IPS-15b (cell line): ENCODE results near the gene TRPM2.

Source experiments
- H3K27me3 ChIP-seq: one replicate; pipeline ENCODE4 v1.6.1; 2013; ENCODE audit warnings: low read length; ENCODE audit not compliant: control insufficient read depth, insufficient read depth
- H3K36me3 ChIP-seq: one replicate; pipeline ENCODE4 v1.6.1; 2013; ENCODE audit warnings: low read length; ENCODE audit not compliant: control insufficient read depth, insufficient read depth
- H3K4me1 ChIP-seq: one replicate; pipeline ENCODE4 v1.6.1; 2013; ENCODE audit warnings: mild to moderate bottlenecking, low read length; ENCODE audit not compliant: control insufficient read depth, insufficient read depth
- H3K4me3 ChIP-seq: one replicate; pipeline ENCODE4 v1.5.1; 2013; ENCODE audit warnings: low read depth, low read length
- H3K9ac ChIP-seq: one replicate; pipeline ENCODE4 v1.6.1; 2013; ENCODE audit warnings: low read depth, mild to moderate bottlenecking, low read length
- H3K9me3 ChIP-seq: one replicate; pipeline ENCODE4 v1.6.1; 2013; ENCODE audit warnings: mild to moderate bottlenecking, low read length; ENCODE audit not compliant: control insufficient read depth, insufficient read depth

The TRPM2 gene

DNA sequence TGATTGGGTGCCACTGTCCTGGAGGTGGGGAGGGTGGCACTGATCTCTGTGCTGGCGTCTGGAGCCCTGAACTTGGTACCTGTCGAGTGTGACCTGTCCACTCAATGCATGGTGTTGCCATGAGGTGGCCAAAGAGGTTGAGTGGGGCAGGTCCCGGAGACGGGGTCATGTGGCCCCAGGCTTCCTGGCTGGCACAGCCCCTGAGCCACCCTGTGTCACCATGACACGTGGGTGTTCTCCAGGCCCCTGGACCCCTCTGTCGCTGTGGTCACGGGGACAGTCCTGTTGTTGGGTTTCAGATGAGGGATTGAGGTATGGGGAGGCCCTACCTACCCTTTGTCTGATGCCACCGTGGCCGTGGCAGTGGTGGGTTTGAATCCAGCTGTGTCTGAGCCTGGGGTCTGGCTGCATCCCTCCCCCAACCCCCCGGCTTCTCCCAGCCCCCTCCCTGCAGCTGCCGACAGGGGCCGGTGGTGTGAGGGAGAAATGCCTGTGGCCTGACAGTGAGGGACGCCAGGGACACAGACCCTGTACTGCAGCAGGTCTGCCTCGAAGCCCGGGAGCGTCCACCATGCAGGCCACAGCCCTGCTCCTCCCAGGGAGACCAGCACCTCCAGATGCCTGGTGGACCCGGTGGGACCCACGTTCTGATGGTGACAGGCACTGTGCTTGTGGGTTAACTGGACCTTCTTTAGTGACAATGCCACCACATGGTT is 12.0 kb downstream of the TRPM2 start:
- no peaks in the 10 kb centered on the region for H3K9me3 ChIP-seq
- no peak overlapping the region for H3K9ac ChIP-seq
- no peaks in the 10 kb centered on the region for H3K36me3 ChIP-seq
- H3K4me3 ChIP-seq, result no peak overlapping the region
- H3K4me1 ChIP-seq, result no peaks in the 10 kb centered on the region
- peaks cover 9% of the 10 kb centered on the region for H3K27me3 ChIP-seq

DNA sequence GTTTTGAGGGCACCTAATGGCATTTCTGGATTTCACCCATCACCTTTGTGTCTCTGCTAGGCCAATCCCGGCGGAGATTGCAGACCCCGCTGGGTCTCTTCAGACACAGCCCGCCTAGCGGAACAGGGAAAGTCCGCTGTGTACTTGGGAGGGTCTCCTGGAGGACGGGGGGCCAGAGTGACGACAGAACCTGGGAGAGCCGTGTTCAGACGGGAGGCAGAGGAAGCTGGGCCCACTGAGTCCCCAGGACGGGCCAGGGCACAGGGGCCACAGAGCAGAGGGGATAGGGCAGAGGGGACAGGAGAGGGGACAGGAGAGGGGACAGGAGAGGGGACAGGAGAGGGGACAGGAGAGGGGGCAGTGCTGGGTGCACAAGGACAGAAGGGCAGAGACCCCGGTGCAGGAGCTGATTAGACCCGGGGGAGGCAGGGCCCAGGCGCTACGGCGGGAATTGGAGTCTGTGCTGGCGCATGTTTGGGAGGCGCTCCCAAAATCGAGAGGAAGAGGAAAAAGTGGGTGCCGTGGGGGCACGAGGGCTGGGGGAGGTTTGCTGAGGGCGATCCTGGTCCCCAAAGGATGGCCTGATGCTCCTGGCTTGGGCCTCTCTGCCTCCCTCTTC is 12.7 kb downstream of the TRPM2 start:
- H3K9ac ChIP-seq, result no peak overlapping the region
- peaks cover 11% of the 10 kb centered on the region for H3K27me3 ChIP-seq
- no peaks in the 10 kb centered on the region for H3K36me3 ChIP-seq
- no peaks in the 10 kb centered on the region for H3K4me1 ChIP-seq
- H3K9me3 ChIP-seq, result no peaks in the 10 kb centered on the region
- H3K4me3 ChIP-seq, result no peak overlapping the region

DNA sequence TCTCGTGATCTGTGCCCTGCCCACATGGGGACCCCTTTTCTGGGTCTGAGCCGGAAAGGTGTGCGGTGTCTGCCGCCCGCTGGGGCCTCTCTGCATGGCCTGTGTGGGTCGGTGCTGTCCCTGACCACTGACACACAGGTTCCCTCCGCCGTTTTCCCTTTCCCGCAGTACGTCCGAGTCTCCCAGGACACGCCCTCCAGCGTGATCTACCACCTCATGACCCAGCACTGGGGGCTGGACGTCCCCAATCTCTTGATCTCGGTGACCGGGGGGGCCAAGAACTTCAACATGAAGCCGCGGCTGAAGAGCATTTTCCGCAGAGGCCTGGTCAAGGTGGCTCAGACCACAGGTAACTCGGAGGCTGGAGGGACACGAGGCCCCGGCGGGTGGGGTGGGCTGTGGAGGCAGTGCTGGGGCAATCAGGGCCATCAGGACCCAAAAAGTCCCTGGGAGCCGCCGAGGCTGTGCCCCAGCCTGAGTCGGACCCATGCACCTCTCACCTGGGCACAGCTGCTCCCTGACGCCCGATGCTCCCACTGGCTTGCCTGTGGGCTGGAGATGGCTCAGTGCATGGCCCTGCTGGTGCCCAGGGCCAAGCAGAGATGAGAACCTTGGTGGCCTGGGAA is 13.3 kb downstream of the TRPM2 start:
- Histone ChIP-seq H3K27me3 (peaks cover 11% of the 10 kb centered on the region), H3K9me3 (no peaks in the 10 kb centered on the region), H3K4me1 (no peaks in the 10 kb centered on the region), H3K36me3 (no peaks in the 10 kb centered on the region), H3K4me3 (no peak overlapping the region), H3K9ac (no peak overlapping the region)

DNA sequence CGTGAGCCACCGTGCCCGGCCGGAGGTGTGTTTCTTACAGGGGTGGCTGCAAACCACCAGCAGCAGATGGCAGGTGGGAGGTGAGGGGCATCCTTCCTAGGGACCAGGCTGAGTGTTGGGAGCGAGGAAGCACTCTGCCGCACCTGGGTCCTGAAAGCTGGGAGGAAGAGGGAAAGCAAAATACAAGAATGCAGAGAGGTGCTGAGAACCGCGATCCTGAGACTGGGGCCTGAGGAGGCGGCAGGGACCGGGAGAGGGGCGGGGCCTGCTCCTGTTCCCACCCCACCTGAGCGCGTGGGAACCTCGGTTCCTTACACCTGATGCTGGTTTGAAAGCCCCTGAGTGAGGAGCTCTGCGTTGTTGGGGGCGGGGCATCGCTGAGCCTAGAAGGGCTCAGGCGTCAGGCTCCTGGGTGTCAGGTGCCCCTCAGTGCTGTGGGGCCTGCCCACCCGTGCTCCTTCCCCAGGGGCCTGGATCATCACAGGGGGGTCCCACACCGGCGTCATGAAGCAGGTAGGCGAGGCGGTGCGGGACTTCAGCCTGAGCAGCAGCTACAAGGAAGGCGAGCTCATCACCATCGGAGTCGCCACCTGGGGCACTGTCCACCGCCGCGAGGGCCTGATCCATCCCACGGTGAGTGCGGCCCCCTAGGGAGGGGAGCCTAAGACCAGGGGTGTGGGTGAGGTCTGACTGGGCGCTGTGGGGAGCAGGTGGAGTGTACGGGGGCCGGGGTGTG is 15.5 kb downstream of the TRPM2 start:
- Histone ChIP-seq H3K4me3 (peak overlapping the region; percentile 37), H3K9ac (no peak overlapping the region), H3K9me3 (no peaks in the 10 kb centered on the region), H3K36me3 (no peaks in the 10 kb centered on the region), H3K4me1 (no peaks in the 10 kb centered on the region), H3K27me3 (peaks cover 11% of the 10 kb centered on the region)

DNA sequence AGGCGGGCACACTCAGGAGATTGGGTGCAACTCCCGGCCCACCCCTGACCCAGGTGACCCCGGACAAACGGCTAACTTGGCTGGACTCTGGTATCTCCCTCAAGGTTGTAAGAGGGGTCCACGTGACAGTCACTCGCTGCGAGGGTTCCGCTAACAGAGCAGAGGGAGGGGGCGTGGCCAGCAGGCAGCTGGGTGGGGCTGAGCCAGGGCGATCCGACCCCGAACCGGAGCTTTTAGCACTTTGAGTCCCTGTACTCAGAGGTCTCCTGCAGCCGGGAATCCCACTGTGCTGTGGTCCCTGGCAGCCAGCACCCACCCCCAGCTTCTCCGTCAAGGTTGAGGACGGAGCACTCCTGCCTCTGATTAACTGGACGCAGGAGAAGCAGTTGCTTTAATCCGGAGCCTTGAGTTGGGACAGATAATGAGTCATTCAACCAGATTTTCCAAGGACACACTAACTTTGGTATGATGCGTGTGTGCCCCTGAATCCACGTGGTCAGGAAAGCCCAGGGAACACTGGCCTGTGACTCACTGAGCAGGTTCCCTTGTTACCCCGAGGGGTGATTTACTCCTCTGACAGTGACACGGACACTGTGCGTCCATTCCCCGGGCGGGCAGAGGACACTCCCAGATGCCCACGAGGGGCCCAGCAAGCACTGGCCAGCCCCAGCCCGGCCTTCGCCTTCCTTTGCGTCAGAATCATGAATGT is 16.8 kb downstream of the TRPM2 start:
- H3K9me3 ChIP-seq, result no peaks in the 10 kb centered on the region
- H3K9ac ChIP-seq, result no peak overlapping the region
- no peaks in the 10 kb centered on the region for H3K4me1 ChIP-seq
- peaks cover 11% of the 10 kb centered on the region for H3K27me3 ChIP-seq
- H3K4me3 ChIP-seq, result peak overlapping the region; percentile 35
- no peaks in the 10 kb centered on the region for H3K36me3 ChIP-seq

DNA sequence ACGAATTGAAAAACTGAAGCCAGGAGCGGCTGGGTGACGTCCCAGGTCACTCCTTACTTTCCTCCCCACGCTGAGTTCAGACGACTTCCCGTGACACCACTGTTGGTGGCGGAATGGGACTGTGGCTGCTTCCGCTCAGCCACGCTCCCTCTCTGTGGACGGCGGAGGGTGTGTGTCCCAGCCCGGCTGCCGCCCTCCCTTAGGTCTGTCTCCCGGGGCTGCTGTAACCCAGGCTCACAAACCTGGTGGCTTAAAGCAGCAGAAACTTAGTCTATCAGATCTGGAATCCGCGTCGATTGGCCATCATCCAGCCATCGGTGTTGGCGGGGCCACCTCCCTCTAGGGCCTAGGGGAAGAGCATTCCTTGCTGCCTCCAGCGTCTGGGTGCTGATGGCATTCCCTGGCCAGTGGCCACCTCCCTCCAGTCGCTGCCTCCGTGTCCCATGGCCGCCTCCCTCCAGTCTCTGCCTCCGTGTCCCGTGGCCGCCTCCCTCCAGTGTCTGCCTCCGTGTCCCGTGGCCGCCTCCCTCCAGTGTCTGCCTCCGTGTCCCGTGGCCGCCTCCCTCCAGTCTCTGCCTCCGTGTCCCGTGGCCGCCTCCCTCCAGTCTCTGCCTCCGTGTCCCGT is 17.5 kb downstream of the TRPM2 start:
- Histone ChIP-seq H3K9ac (no peak overlapping the region), H3K4me1 (no peaks in the 10 kb centered on the region), H3K4me3 (no peak overlapping the region), H3K27me3 (peaks cover 11% of the 10 kb centered on the region), H3K9me3 (no peaks in the 10 kb centered on the region), H3K36me3 (no peaks in the 10 kb centered on the region)

DNA sequence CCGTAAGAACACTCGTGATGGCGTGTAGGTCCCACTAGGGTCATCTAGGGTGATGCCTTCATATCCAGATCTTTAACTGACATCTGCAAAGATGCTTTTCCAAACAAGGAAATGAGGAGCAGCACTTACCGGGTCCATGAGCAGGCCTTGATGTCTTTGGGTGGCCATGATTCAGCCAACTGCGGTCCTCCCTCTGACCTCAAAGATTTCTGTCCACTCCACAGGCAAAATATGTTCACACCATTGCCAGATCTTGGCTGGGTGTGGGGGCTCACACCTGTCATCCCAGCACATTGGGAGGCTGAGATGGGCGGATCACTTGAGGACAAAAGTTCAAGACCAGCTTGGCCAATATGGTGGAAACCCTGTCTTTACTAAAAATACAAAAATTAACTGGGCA is 18.2 kb downstream of the TRPM2 start:
- Histone ChIP-seq H3K27me3 (peaks cover 11% of the 10 kb centered on the region), H3K4me1 (no peaks in the 10 kb centered on the region), H3K4me3 (no peak overlapping the region), H3K36me3 (no peaks in the 10 kb centered on the region), H3K9ac (no peak overlapping the region), H3K9me3 (no peaks in the 10 kb centered on the region)

DNA sequence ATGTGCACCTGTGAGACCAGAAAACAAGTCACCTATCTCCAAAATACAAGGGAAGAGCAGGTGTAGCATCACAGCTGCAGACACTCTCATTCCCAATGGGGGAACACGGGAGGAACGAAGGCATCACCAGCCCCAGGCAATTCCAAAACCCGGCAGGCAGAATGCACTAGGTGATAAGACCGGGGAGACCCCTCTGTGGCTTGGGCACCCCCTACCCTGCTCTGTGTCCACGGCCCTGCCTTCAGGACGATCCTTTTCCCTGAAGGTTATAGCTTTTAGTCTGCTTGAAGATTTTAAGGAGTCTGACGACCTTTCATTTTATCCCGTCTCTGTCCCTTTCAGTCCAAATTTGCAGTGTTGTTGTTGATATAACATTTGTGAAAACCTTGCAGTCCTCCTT is 19.2 kb downstream of the TRPM2 start:
- Histone ChIP-seq H3K36me3 (no peaks in the 10 kb centered on the region), H3K4me3 (no peak overlapping the region), H3K27me3 (peaks cover 11% of the 10 kb centered on the region), H3K4me1 (no peaks in the 10 kb centered on the region), H3K9me3 (no peaks in the 10 kb centered on the region), H3K9ac (no peak overlapping the region)

DNA sequence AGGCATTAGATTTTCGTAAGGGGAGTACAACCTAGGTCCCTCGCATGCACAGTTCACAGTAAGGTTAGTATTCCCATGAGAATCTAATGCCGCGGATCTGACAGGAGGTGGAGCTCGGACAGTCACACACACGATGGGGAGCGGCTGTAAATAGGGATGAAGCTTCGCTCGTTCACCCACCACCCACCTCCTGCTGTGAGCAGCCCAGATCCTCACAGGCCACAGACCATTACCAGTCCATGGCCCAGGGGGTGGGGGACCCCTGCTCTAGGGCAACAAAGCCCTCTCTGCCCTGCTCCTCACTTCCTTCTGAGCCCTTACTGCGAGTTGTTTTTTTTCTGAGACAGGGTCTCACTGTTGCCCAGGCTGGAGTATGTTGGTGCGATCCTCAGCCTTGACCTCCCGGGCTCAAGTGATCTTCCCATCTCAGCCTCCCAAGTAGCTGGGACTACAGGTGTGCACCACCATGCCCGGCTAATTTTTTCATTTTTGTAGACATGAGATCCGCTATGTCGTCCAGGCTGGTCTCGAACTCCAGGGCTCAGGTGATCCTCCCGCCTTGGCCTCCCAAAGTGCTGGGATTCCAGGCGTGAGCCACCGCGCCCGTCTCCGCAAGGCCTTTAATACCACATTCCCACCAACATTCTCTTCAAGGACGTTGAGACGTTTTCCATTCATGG is 21.3 kb downstream of the TRPM2 start:
- Histone ChIP-seq H3K4me3 (no peak overlapping the region), H3K4me1 (no peaks in the 10 kb centered on the region), H3K9me3 (no peaks in the 10 kb centered on the region), H3K27me3 (peaks cover 6% of the 10 kb centered on the region), H3K9ac (no peak overlapping the region), H3K36me3 (no peaks in the 10 kb centered on the region)

DNA sequence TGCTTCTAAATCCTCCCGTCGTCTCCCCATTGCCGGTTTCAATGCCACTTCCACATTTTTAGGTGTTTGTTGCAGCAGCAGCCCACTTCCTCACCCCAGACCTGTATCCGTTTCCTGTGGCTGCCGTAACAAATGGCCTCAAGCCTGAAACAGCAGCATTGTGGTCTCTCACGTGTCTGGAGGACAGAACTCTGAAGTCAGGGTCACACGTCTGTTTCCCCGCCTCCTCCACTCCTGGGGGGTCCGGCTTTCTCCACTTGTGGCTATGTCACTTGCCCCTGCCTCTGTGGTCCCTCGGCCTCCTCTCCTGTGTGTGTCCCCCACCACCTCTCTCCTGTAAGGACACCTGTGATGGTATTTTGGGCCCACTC is 21.8 kb downstream of the TRPM2 start:
- Histone ChIP-seq H3K4me3 (no peak overlapping the region), H3K9me3 (no peaks in the 10 kb centered on the region), H3K9ac (no peak overlapping the region), H3K4me1 (peaks cover 2% of the 10 kb centered on the region), H3K36me3 (no peaks in the 10 kb centered on the region), H3K27me3 (peaks cover 4% of the 10 kb centered on the region)
